DND-41 (cell line): ENCODE data around the gene EXOC3.

Source experiments
- ATAC-seq: fragments of 200-7000 bp; cut with Tn5 transposase; 3 replicates; pipeline ENCODE4 v1.9.1; 2021; ENCODE audit warnings: low read depth; ENCODE audit not compliant: insufficient read depth
- DNase-seq: peaks from one replicate; pipeline ENCODE4 v3.0.0-alpha.2; 2020
- H2AFZ ChIP-seq: 2 replicates; pipeline ENCODE4 v1.6.0; 2012; ENCODE audit warnings: low read depth, low read length
- H3K27ac ChIP-seq: 2 replicates; pipeline ENCODE4 v1.5.1; 2012; ENCODE audit warnings: low read length, inconsistent platforms
- H3K27me3 ChIP-seq: fragments of 200-600 bp; sonication (generic); 2 replicates; pipeline ENCODE4 v1.6.0; 2012; ENCODE audit warnings: low read length, mild to moderate bottlenecking, inconsistent platforms; ENCODE audit not compliant: insufficient read depth, poor library complexity
- H3K36me3 ChIP-seq: 2 replicates; pipeline ENCODE4 v1.5.1; 2012; ENCODE audit warnings: low read length, inconsistent platforms; ENCODE audit not compliant: insufficient read depth
- H3K4me1 ChIP-seq: 2 replicates; pipeline ENCODE4 v1.5.1; 2012; ENCODE audit warnings: mild to moderate bottlenecking, low read length; ENCODE audit not compliant: insufficient read depth
- H3K4me2 ChIP-seq: 2 replicates; pipeline ENCODE4 v1.6.0; 2012; ENCODE audit warnings: mild to moderate bottlenecking, moderate library complexity, low read length, inconsistent platforms; ENCODE audit not compliant: insufficient read depth
- H3K4me3 ChIP-seq, 2 experiments: fragments of 200-600 bp in 1 of 2; shearing (Covaris generic) in 1 of 2; 2 replicates each; pipeline ENCODE4 v1.5.1; 2012 to 2016; ENCODE audit warnings: inconsistent platforms in 2 of 2, low read length in 2 of 2, mild to moderate bottlenecking in 2 of 2, low read depth in 1 of 2, moderate library complexity in 1 of 2
- H3K79me2 ChIP-seq: 2 replicates; pipeline ENCODE4 v1.6.0; 2012; ENCODE audit warnings: low read length, inconsistent platforms; ENCODE audit not compliant: insufficient read depth
- H3K9ac ChIP-seq: 2 replicates; pipeline ENCODE4 v1.6.0; 2012; ENCODE audit warnings: low read depth, mild to moderate bottlenecking, inconsistent platforms, low read length, moderate library complexity
- H3K9me3 ChIP-seq: 2 replicates; pipeline ENCODE4 v1.5.1; 2012; ENCODE audit warnings: low read length, moderate library complexity, mild to moderate bottlenecking, inconsistent platforms; ENCODE audit not compliant: insufficient read depth, severe bottlenecking
- H4K20me1 ChIP-seq: 2 replicates; pipeline ENCODE4 v1.6.0; 2012; ENCODE audit warnings: low read length; ENCODE audit not compliant: insufficient read depth
- CTCF ChIP-seq: IDR thresholded peaks from 2 replicates; pipeline ENCODE4 v1.5.1; 2012; ENCODE audit warnings: borderline replicate concordance, low read length, moderate library complexity, mild to moderate bottlenecking; ENCODE audit not compliant: poor library complexity, severe bottlenecking; ENCODE audit errors: extremely low read depth
- EZH2 ChIP-seq: IDR thresholded peaks from 3 replicates; pipeline ENCODE4 v1.6.1; 2012; ENCODE audit warnings: borderline replicate concordance, low read depth, mild to moderate bottlenecking, moderate library complexity, low read length, inconsistent platforms; ENCODE audit not compliant: severe bottlenecking

The EXOC3 gene

GRCh38 chr5:435156-435790, 7.7 kb upstream of the EXOC3 start:
- Histone ChIP-seq H3K36me3 (no peaks in the 10 kb centered on the region), H3K27ac (no peak overlapping the region), H3K79me2 (no peaks in the 10 kb centered on the region), H3K4me2 (no peak overlapping the region), H3K4me3 (no peak overlapping the region), H4K20me1 (no peaks in the 10 kb centered on the region), H2AFZ (no peak overlapping the region), H3K4me1 (no peaks in the 10 kb centered on the region), H3K27me3 (no peaks in the 10 kb centered on the region), H3K9me3 (no peaks in the 10 kb centered on the region), H3K9ac (no peak overlapping the region)
- ATAC-seq: no peak
- TF ChIP-seq CTCF: no peak
- no peak for TF ChIP-seq EZH2
- DNase-seq: no peak

- Histone ChIP-seq H3K4me3 (no peak overlapping the region), H3K79me2 (no peaks in the 10 kb centered on the region), H3K9me3 (no peaks in the 10 kb centered on the region), H3K4me2 (no peak overlapping the region), H3K36me3 (no peaks in the 10 kb centered on the region), H3K27me3 (no peaks in the 10 kb centered on the region), H4K20me1 (no peaks in the 10 kb centered on the region), H3K4me1 (no peaks in the 10 kb centered on the region), H3K27ac (no peak overlapping the region), H2AFZ (no peak overlapping the region), H3K9ac (no peak overlapping the region)
- DNase-seq (no peak), ATAC-seq (peak; percentile 41; the same call in 1 of the 3 replicates)
- TF ChIP-seq CTCF (peak; percentile 47), EZH2 (no peak)
Measured at GRCh38 chr5:435961-436640, 6.9 kb upstream of the EXOC3 start.

- H3K4me2 ChIP-seq: no peak overlapping the region
- DNase-seq: no peak
- H3K4me3 ChIP-seq: no peak overlapping the region
- peaks cover 1% of the 10 kb centered on the region for H3K4me1 ChIP-seq
- H3K36me3 ChIP-seq: no peaks in the 10 kb centered on the region
- no peaks in the 10 kb centered on the region for H3K27me3 ChIP-seq
- H3K9me3 ChIP-seq: no peaks in the 10 kb centered on the region
- no peak overlapping the region for H3K27ac ChIP-seq
- H4K20me1 ChIP-seq: no peaks in the 10 kb centered on the region
- no peak for TF ChIP-seq EZH2
- TF ChIP-seq CTCF: no peak
- no peaks in the 10 kb centered on the region for H3K79me2 ChIP-seq
- no peak overlapping the region for H3K9ac ChIP-seq
- no peak for ATAC-seq
- no peak overlapping the region for H2AFZ ChIP-seq
Measured at GRCh38 chr5:436641-436975, 6.4 kb upstream of the EXOC3 start.
